SK-N-SH treated with all-trans-retinoic acid at 6 μM for 48 hours (cell line): ENCODE results near the gene HSPB8.

Source experiments
- ATAC-seq: fragments of 200-7000 bp; cut with Tn5 transposase; 3 replicates; pipeline ENCODE4 v1.9.1; 2020; ENCODE audit warnings: mild to moderate bottlenecking, moderate library complexity
- CREB5 ChIP-seq: fragments of 250-450 bp; sonication (Bioruptor Pico); IDR thresholded peaks from 2 replicates; pipeline ENCODE4 v1.5.1; 2020; ENCODE audit warnings: low read depth, mild to moderate bottlenecking, moderate library complexity
- CSDC2 ChIP-seq: fragments of 250-450 bp; sonication (Bioruptor Pico); IDR thresholded peaks from 2 replicates; pipeline ENCODE4 v1.5.0; 2020; ENCODE audit warnings: mild to moderate bottlenecking, moderate library complexity
- CSRNP3 ChIP-seq: fragments of 250-450 bp; sonication (Bioruptor Pico); IDR thresholded peaks from 2 replicates; pipeline ENCODE4 v1.5.1; 2021; ENCODE audit warnings: mild to moderate bottlenecking, moderate library complexity
- ESRRG ChIP-seq: fragments of 250-450 bp; sonication (Bioruptor Pico); IDR thresholded peaks from 2 replicates; pipeline ENCODE4 v1.6.1; 2021; ENCODE audit warnings: mild to moderate bottlenecking
- ISL1 ChIP-seq: fragments of 250-450 bp; sonication (Bioruptor Pico); IDR thresholded peaks from 2 replicates; pipeline ENCODE4 v2.1.2; 2022; ENCODE audit warnings: mild to moderate bottlenecking, moderate library complexity
- PATZ1 ChIP-seq: fragments of 250-450 bp; sonication (Bioruptor Pico); IDR thresholded peaks from 2 replicates; pipeline ENCODE4 v1.8.0; 2020; ENCODE audit warnings: mild to moderate bottlenecking, moderate library complexity, borderline replicate concordance
- POU6F1 ChIP-seq: fragments of 250-450 bp; sonication (Bioruptor Pico); IDR thresholded peaks from 2 replicates; pipeline ENCODE4 v1.8.0; 2021; ENCODE audit warnings: low read depth, mild to moderate bottlenecking, moderate library complexity, borderline replicate concordance
- PPARA ChIP-seq: fragments of 250-450 bp; sonication (Bioruptor Pico); IDR thresholded peaks from 2 replicates; pipeline ENCODE4 v1.5.0; 2020; ENCODE audit warnings: mild to moderate bottlenecking, borderline replicate concordance
- RARB ChIP-seq: fragments of 250-450 bp; sonication (Bioruptor Pico); IDR thresholded peaks from 2 replicates; pipeline ENCODE4 v1.8.0; 2021; ENCODE audit warnings: mild to moderate bottlenecking, moderate library complexity
- SNAI2 ChIP-seq: fragments of 250-450 bp; sonication (Bioruptor Pico); IDR thresholded peaks from 2 replicates; pipeline ENCODE4 v1.5.0; 2020; ENCODE audit warnings: mild to moderate bottlenecking, moderate library complexity
- TCF4 ChIP-seq: fragments of 250-450 bp; sonication (Bioruptor Pico); IDR thresholded peaks from 2 replicates; pipeline ENCODE4 v1.8.0; 2021; ENCODE audit warnings: mild to moderate bottlenecking, moderate library complexity, borderline replicate concordance
- TSHZ2 ChIP-seq: fragments of 250-450 bp; sonication (Bioruptor Pico); IDR thresholded peaks from 2 replicates; pipeline ENCODE4 v1.5.0; 2020; ENCODE audit warnings: mild to moderate bottlenecking, moderate library complexity
- ZC3H10 ChIP-seq: fragments of 250-450 bp; sonication (Bioruptor Pico); IDR thresholded peaks from 2 replicates; pipeline ENCODE4 v1.5.1; 2021; ENCODE audit warnings: mild to moderate bottlenecking, moderate library complexity
- ZFP3 ChIP-seq: fragments of 250-450 bp; sonication (Bioruptor Pico); IDR thresholded peaks from 2 replicates; pipeline ENCODE4 v1.5.0; 2020; ENCODE audit warnings: mild to moderate bottlenecking, moderate library complexity
- ZFP30 ChIP-seq: fragments of 450-650 bp; formaldehyde crosslinking; IDR thresholded peaks from 2 replicates; pipeline ENCODE4 v1.5.0; 2022; ENCODE audit warnings: mild to moderate bottlenecking, moderate library complexity
- ZNF565 ChIP-seq: fragments of 450-650 bp; formaldehyde crosslinking; conservative IDR thresholded peaks from 2 replicates; pipeline ENCODE4 v1.5.0; 2020; ENCODE audit warnings: low read depth, mild to moderate bottlenecking, moderate library complexity
- ZNF70 ChIP-seq: fragments of 450-650 bp; formaldehyde crosslinking; IDR thresholded peaks from 2 replicates; pipeline ENCODE4 v1.5.0; 2020; ENCODE audit warnings: mild to moderate bottlenecking, moderate library complexity
- ZNF8 ChIP-seq: fragments of 450-650 bp; formaldehyde crosslinking; IDR thresholded peaks from 2 replicates; pipeline ENCODE4 v1.5.0; 2020; ENCODE audit warnings: mild to moderate bottlenecking, moderate library complexity

HSPB8 gene

GRCh38 chr12:119241580-119242169 lies 62.9 kb downstream of the HSPB8 start:
- ATAC-seq, result no peak
- TF ChIP-seq CSRNP3 (CRISPR knock-in tag) (no peak), ESRRG (no peak), RARB (CRISPR knock-in tag) (no peak), ZFP30 (CRISPR knock-in tag) (no peak), TCF4 (no peak), ISL1 (no peak), ZNF565 (CRISPR knock-in tag) (no peak), ZC3H10 (CRISPR knock-in tag) (no peak), TSHZ2 (CRISPR knock-in tag) (no peak), CSDC2 (CRISPR knock-in tag) (no peak), SNAI2 (no peak), PPARA (CRISPR knock-in tag) (no peak), ZNF70 (CRISPR knock-in tag) (no peak), POU6F1 (CRISPR knock-in tag) (no peak), PATZ1 (CRISPR knock-in tag) (no peak), CREB5 (CRISPR knock-in tag) (no peak), ZNF8 (CRISPR knock-in tag) (no peak), ZFP3 (CRISPR knock-in tag) (no peak)
